Measurements from ENCODE around the gene CDC42SE1.

The CDC42SE1 gene

DNA sequence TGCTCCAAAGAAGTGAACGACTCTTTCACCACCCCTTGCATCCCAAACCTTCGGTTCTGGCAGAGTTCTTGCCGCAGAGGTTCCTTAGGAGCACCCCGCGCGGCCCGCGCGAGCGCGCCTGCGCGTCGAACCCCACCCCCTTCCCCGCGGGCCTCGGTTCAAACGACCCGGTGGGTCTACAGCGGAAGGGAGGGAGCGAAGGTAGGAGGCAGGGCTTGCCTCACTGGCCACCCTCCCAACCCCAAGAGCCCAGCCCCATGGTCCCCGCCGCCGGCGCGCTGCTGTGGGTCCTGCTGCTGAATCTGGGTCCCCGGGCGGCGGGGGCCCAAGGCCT lies 11.9 kb downstream of the CDC42SE1 start, which contains the start of gene C1orf56:
Gene C1orf56 (plus strand): TSS at position 161 of the 334 bp plus-strand sequence. CDS start 97 bp downstream, at position 258.
- no peak for DNase-seq (ENCODE audit: low read depth)
- TF ChIP-seq CTCF (IDR thresholded peaks at IDR 0.05; ENCODE audit: control insufficient read depth, extremely low read depth, insufficient read depth) = no peak
- H3K4me3 ChIP-seq (ENCODE audit: low read depth, low read length) = peak within 1 kb of the TSS; percentile 37

DNA sequence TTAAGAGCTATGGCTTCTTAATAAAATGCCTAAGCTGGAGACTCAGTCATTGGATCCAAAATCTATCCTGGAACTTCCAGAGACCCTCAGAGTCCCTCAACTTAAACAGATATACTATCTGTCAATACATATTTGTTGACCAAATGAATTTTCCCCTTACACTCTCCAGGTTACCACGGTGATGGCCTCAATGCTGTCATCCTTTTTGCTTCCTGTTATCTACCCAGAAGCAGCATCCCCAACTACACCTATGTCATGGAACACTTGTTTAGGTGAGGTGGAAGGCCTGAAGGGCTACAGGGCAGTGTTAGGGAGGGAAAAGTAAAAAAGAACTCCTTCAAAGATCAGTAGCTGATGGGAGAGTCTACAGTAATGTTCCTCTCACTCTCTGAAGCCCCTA lies 16.3 kb downstream of the CDC42SE1 start:
- no peak for DNase-seq (ENCODE audit: low read depth)
- no peak overlapping the region for H3K4me3 ChIP-seq (ENCODE audit: low read depth, low read length)
- TF ChIP-seq CTCF (IDR thresholded peaks at IDR 0.05; ENCODE audit: control insufficient read depth, extremely low read depth, insufficient read depth) = no peak

DNA sequence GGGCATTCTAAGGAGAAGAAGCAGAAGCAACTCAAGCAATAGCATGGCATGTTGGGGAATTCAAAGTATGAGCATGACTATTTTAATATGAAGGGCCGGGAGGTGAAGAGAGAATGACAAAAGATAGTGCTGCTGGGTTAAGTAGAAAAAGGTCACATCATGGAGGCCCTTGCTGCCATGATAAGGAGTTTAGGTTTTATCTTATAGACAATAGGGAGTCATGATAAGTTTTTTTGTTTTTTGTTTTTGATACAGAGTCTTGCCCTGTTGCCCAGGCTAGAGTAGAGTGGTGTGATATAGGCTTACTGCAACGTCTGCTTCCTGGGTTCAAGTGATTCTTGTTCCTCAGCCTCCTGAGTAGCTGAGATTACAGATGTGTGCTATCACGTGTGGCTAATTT lies 19.9 kb downstream of the CDC42SE1 start:
- no peak for DNase-seq (ENCODE audit: low read depth)
- no peak overlapping the region for H3K4me3 ChIP-seq (ENCODE audit: low read depth, low read length)
- TF ChIP-seq CTCF (IDR thresholded peaks at IDR 0.05; ENCODE audit: control insufficient read depth, extremely low read depth, insufficient read depth) = no peak

DNA sequence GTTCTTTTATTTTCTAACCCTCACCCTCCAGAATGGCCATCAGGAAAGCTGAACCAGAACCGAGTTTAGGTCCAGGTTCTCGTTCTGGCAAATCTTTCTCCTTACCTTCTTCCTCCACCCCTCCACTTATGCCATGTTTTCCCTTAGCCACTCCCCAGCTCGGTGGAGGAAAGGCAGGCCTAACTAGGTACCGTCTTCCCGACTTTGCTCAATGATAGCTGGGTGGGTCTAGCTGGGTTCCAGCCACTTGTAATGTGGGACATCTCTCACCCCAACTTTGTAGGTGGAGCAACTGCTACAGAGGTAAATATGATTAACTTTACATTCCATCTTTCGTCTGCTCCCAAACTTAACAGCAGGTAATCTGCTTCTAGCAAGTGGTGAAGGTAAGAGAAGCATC lies 22.4 kb downstream of the CDC42SE1 start:
- no peak for TF ChIP-seq CTCF (IDR thresholded peaks at IDR 0.05; ENCODE audit: control insufficient read depth, extremely low read depth, insufficient read depth)
- no peak for DNase-seq (ENCODE audit: low read depth)
- H3K4me3 ChIP-seq (ENCODE audit: low read depth, low read length) = no peak overlapping the region

DNA sequence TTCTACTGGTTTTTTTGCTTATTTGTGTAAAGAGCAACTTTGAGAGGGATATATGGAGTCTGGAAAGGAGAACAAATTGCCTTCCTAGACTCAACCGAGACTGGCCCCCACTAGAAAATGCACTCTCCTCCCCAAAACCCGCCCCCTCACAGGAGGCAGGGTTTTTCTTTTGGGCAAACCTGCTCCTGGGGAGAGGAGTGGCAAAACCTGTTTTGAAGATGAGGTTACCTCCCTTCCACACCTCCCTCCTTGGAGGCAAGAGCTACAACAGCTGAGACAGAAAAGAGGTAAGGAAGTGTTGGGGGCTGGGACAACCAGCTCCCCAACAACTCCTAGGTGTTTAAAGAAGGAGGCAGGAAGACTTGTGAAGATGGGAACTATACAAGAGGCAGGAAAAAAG lies 23.1 kb downstream of the CDC42SE1 start, which contains the start of gene BNIPL:
Gene BNIPL (plus strand): TSS at position 231 of the 400 bp plus-strand sequence. CDS start 140 bp downstream, at position 371.
- TF ChIP-seq CTCF (IDR thresholded peaks at IDR 0.05; ENCODE audit: control insufficient read depth, extremely low read depth, insufficient read depth) = no peak
- no peak within 1 kb of the TSS for H3K4me3 ChIP-seq (ENCODE audit: low read depth, low read length)
- no peak for DNase-seq (ENCODE audit: low read depth)

- no peak overlapping the region for H3K4me3 ChIP-seq (ENCODE audit: low read depth, low read length)
- DNase-seq (ENCODE audit: low read depth) = no peak
- TF ChIP-seq CTCF (IDR thresholded peaks at IDR 0.05; ENCODE audit: control insufficient read depth, extremely low read depth, insufficient read depth) = no peak
Observed at GRCh38 chr1:151035167-151035566, 24.3 kb downstream of the CDC42SE1 start.

- no peak for DNase-seq (ENCODE audit: low read depth)
- TF ChIP-seq CTCF (IDR thresholded peaks at IDR 0.05; ENCODE audit: control insufficient read depth, extremely low read depth, insufficient read depth) = no peak
- H3K4me3 ChIP-seq (ENCODE audit: low read depth, low read length) = no peak overlapping the region
Observed at GRCh38 chr1:151032164-151032563, 27.3 kb downstream of the CDC42SE1 start.

Measured in LNCaP clone FGC (cell line).